HK-2 (cell line): Measurements from ENCODE around the gene RAB13.

Source experiments
- DNase-seq: peaks from one replicate; pipeline ENCODE4 v3.0.0-alpha.2; 2018; ENCODE audit not compliant: unreplicated experiment

The RAB13 gene

DNA sequence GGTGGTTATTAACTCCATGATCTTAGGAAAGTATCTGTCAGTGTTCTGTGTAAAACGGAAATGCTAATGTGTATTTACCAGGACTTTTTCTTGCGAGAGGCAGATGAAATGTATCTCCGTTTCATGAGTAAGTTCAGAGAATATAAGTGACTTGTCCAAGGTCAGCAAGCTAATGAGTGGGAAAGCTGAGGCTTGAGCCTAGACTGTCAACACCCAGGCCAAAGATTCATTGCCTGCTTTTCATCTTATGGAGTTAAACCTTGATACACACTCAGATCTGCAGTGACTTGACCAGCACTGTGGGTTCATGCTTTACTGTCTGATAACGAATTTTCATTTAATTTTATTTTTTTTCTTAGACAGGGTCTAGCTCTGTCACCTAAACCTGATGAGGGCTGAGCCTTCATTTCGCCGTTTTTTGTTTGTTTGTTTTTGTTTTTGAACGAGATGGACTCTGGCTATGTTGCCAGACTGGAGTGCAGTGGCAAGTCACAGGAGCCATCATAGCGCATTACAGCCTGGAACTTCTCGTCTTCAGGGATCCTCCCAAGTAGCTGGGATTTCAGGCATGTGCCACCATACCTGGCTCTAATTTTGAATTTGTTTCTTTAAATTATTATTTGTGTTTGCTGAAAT lies 7.7 kb downstream of the RAB13 start:
- no peak for DNase-seq

DNA sequence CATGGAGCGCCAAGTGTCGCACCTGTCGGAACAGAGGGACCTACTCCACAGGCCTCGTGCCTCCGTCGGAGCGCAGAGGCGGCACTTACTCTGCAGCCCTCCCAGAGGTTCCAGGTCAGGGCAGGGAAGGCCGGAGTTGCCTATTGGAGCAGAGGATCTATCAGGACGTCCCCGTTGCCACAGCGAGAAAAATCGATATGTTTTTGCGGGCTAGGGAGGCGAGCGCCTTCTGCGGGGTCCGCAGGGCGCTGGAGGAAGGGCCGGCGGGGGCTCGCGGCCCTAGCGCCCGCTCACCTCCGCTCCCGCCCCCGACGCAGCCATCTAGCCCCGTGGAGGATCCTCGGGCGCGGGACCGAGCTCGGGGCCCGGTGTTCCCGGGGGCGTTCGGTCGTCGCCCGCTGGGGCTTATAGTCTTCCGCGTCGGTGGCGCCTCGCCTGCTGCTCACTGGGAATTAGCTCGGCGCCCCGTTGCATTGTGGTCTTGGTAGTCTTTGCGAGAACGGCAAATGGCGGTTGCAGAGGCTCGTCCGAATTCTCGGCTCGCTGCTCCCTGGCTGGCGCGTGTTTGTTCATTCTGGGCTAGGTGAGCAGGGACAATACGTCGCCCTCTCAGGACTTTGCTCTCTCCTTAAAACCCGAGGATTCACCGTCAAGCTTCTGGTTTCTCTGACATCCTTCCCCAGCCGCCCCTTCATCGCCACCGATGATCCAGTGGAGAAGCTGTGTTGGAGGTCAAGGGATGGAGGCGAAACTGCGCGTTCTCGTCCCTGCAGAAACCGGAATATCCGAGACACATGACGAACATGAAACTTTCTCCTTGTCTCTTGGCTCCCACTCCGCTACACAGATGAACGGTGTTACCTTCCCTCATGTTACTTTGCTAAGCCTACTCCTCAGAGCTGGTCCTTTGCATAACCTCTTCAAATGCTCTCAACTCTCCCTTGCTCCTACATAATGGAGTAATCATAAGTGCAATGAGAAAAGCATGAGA lies 8.6 kb downstream of the RAB13 start, which contains the start of gene JTB:
Gene JTB, minus strand, starts transcription at position 425 of the 991 bp plus-strand sequence. Its CDS starts 422 bp downstream, at position 3.
- DNase-seq, result peak; percentile 80

DNA sequence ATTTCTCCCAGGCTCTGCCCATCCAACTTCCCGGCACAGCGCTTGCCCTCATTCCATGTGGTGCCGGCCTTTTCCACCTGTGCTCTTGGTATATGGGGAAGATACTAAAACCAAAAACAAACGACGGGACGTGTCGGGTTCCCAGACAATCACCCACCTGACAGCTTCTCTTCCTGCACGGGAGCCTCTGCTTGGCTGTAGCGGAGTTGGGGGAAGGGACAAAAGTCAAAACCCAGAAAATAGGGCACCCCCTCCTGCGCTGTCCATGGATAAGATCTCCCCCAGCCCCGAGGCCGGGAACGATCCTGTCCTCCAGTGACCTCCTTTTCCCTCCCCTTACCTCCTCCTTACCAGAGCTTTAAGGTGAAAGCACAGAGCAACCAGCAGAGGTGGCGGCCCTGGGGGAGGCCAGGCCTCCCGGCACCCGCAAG lies 9.3 kb downstream of the RAB13 start:
- no peak for DNase-seq

DNA sequence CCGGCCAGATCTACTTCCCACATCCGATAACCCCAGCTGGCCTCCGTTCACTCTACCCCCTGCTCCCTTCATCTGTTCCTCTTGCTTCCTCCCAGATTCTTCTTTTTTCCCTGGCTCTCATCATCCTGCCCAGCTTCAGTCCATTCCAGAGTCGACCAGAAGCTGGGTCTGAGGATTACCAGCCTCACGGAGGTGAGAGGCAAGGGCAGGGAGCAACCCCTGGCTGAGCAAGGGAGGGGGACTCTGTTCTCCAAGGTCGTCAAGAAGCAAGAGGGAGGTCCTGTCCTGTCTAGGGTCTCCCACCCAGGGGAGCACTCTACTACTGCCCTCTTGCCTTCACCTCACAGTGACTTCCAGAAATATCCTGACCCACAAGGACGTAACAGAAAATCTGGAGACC lies 12.6 kb downstream of the RAB13 start:
- no peak for DNase-seq

DNA sequence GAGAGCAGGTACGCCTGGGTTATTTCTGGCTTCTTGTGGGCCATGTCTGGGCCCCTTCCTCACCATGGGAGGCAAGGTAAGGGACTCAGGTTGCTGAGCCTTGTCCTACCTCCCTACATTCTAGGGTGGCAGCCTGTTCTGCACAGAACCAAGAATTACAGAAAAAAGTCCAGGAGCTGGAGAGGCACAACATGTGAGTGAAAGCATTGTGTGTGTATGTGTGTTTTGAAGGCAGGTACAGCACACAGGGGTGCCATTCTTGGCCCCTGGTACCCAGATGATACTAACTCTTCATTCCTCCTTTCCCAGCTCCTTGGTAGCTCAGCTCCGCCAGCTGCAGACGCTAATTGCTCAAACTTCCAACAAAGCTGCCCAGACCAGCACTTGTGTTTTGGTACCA lies 13.1 kb downstream of the RAB13 start:
- DNase-seq, result no peak

DNA sequence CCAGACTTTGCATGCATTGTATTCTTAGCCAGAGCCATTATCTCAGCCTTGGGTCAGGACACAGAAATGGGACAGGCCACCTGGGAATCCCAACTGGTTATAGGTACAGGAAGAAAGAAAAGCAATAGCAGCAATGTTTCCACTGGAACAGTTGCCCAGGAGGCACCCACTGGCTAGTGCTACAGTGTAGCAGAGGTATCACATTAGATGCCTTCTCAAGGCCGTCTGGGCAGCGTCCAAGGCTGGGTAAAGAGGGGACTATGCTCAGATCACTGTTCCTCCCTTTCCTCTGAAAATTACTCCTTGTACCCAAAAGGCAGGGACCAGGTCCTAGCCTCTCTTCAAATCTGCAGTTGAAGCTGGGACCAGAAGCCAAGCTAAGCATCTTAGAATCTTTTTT lies 15.8 kb downstream of the RAB13 start:
- DNase-seq, result no peak

DNA sequence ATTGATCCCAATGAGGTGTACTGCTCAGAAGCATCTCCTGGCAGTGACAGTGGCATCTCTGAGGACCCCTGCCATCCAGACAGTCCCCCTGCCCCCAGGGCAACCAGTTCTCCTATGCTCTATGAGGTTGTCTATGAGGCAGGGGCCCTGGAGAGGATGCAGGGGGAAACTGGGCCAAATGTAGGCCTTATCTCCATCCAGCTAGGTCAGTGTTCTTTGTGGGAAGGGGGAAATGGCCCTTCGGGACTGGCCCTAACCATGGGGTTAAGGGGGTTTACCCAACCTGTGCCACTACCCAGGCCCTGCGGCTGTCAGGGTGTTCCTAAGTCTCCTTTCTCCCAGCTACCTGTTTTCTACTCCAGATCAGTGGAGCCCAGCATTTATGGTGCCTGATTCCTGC lies 17.2 kb downstream of the RAB13 start:
- DNase-seq, result no peak

DNA sequence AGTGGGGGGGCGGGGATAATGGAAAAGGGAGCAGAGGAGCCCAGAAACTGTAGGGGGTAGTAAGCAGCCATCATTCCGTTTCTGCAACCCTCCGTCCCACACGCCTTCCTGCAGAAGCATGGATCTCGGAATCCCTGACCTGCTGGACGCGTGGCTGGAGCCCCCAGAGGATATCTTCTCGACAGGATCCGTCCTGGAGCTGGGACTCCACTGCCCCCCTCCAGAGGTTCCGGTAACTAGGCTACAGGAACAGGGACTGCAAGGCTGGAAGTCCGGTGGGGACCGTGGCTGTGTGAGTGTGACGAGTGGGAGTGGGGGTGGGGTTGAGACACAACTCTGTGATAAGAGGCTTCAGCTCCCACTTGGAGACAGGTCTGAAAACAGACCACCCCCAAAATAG lies 17.7 kb downstream of the RAB13 start:
- DNase-seq, result no peak

DNA sequence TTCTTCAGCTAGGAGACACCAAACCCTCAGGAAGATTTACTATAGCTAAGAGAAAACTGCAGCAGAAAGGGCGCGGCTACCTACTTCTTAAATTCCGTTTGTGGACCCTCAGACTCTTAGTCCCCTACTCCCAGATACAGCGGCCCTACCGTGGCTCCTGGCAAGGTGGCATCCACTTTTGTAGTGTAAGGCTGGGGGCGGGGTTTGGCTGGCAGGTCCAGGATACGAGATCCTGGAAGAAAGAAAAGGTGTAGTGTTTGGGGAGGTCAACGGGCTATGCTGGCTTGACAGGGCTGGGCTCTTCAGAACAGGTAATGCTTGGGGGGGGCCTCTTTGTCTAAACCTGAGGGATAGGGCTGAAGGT lies 18.2 kb downstream of the RAB13 start:
- no peak for DNase-seq

DNA sequence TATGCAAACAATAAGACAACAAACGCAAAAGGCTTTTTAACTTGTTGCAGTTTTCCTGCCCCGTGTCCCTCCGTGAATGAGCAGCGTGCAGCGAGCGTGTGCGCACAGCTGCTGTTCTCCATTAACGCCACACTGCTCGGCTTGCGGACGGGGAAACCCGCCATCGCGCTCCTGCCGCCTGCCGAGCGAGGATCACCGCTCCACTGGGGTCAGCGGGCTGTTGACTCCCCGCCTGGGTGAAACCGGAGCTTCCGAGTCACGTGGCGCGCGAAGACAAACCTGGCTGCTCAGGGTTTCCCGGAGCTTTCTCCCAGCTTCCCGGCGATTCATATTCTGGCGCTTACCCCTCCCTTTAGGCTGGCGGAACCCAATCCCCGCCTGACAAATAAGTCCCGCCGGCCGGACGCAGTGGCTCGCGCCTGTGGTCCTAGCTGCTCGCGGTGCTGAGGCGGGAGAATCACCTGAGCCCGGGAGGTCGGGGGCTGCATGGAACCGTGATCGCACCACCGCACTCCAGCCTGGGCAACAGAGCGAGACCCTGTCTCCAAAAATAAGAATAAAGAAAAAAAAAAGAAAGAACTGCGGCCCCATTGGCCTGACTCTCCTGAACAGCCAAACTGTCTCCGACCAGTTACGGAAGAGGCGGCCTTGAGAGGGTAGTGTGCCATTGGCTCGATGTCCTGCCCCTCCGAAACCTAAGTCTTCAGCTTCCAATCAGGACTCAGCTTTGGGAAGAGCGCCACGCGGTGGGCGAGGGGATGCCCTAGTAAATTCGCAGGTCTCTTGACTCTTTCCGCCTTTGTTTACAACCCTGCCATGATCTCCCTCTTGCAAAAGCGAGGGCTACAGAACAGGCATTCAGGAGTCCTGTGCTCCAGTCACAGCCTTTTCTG lies 18.8 kb downstream of the RAB13 start, which contains the start of gene CREB3L4:
Gene CREB3L4, plus strand, starts transcription at position 796 of the 893 bp plus-strand sequence. CDS start 624 bp downstream, outside the sequence.
- DNase-seq, result peak; percentile 94

DNA sequence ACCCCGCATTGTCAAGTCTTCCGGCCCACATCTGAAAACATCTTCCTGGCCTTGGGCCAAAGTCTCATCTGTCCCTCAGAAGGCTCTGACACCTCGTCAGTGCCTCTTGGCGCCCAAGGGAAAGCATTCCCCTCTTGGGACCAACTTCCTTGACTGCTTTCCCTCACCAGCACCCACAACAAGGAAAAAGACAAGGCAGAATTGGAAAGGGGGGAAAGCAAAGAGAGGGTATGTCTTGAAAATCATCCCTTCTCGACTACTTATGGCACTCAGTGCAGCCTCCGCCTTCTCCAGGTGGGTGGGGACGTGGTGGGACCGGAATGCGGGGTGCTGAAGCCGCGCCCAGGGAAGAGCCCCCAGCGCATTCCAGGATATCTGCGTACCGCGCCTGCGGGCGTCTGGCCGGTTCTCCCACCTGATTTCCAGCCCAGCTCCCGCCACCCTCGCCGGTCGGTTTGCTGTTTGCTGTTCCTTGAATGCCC lies 22.2 kb downstream of the RAB13 start:
- DNase-seq, result peak; percentile 82

DNA sequence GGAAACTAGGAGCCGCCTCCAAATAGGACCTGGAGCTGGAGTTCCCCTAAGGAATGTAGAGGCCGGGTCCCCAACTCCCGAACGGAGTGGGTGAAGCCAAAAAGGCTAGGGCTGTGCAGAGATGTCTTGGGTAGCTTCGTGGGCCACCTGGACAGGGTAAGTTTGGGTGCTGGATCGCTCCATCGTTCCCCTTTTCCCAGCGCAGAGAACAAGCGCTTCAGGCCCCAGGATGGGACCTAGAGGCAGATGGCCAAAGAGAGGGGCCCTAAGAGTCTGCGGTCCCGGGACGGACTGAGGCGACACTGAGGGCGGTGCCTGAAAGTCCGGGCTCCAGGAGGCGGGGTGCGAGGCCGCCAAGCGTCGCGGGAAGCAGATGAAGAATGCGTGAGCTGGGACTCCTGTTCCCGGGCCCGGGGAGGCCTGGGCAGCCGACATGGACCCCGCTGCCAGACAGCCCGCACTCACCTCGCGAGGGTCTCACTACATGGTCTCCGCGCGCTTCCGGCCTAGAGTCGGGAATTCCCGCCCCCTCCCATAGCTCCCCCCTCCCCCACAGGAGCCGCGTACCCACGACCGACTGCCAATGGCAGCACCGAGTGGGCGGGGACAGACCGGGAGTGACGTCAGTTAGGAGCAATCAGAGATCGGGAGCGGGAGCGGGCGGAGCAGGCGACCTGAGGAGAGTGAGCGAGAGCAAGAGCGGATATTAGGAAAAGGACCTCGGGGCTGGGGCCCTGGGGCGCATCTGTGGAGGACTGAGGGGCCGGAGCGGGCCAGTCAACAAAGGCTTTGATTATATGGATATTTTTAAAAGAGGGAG lies 22.9 kb downstream of the RAB13 start, which contains the start of gene SLC39A1:
Gene SLC39A1, minus strand, starts transcription at position 508 of the 820 bp plus-strand sequence. CDS start 822 bp downstream, outside the sequence.
- peak; percentile 99 for DNase-seq

DNA sequence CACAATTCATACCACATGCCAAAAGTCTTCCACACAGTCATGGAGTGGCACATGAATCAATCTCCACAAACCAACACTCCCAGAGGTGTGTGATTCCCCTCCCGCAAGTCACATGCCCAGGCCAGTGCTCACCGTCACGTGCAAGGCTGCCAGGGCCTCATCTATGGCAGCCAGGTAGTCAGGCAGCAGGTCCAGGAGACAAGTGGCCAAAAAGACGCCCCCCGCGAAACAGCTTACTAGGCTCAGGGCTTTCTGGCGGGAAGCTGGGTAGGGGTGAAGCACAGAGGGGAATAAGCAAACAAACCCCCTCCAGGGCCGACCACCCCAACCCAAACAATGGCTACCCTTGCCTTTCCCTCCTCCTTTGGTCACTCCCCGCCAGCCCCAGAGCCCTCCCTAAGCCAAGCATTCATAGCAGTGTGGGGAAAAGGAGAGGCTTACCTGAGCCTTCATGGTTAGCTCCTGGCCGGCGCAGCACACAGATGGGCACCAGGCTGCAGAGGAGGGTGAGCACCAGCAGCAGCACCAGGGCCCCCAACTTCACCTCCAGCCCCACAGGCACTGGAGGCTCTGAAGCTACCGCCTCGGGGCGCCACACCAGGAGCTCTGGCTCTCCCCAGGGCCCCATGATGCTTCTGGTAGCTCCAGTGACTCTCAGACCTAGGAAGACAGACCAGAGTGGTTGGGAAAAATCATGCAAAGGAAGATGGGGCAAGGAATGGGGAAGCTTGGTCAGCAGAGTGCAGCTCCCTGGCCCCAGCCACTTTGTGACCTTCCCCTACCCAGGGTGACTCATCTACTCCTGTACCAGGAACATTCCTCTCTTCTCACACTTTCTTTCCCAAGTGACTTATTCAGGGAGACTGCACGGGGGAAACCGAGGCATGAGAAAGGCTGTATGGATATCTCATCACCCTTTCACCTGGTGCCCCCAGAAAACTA lies 23.8 kb downstream of the RAB13 start:
- DNase-seq, result peak; percentile 66

DNA sequence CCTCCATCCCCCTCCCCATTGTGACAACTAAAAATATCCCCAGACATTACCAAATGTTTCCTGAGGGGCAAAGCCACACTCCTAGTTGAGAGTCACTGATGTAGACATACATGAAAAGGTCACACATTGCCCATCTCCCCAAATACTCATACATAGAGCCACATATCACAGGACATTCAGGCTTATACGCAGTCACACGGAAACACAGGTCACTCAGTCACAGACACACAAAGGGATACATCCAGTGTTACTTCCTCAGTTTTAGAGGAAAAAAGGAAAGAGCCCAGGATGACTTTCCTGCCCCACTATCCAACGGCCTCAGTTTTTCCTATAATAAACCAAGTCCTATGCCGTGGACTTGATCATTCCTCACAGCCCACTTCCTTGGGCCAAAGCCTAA lies 24.7 kb downstream of the RAB13 start:
- DNase-seq, result no peak

DNA sequence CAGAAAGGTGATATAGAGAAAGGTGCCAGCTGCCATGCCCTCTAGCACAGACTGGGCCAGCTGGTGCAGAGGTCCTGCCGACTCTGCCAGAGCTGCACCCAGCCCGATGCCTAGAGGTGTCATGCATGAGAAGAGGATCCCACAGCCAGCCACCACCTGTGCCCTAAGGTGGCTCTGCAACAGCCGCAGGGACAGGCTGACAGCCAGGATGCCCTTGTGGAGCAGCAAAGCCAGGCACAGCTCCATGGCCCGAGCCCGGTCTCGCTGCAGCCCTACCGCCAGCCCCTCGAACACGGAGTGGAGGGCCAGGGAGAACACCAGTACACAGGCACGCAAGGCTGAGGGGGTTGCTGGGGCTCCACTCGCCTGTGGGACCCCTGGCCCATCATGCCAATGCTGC lies 25.9 kb downstream of the RAB13 start:
- no peak for DNase-seq

DNA sequence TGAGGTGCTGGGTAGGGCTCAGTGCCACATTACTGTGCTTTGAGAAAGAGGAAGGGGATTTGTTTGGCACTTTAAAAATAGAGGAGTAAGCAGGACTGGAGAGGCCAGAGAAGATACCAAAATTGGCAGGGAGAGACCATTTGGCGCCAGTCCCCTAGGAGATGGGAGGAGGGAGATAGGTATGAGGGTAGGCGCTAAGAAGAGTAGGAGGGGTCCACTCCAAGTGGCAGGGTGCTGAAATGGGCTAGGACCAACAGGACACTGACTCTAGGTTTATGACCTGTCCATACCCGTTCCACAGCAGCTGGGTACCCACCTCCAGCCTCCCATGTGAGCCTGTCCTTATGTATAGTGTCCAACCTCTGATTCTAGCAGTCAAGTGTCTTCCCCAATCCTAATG lies 26.7 kb downstream of the RAB13 start:
- no peak for DNase-seq

DNA sequence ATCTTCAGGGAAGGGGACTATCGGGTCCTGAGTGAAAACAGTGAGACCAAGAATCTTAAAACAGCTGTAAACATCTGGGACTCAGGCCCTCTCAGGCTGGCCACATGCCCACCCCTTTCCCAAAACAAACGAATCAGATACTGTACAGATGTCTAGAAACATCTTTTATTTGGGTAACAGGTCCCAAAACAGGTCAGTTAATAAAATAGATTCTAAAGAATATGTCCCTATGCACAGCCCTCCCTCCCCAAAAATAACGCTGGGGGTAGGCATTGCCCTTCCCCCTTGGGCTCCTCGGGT lies 27.2 kb downstream of the RAB13 start:
- no peak for DNase-seq

DNA sequence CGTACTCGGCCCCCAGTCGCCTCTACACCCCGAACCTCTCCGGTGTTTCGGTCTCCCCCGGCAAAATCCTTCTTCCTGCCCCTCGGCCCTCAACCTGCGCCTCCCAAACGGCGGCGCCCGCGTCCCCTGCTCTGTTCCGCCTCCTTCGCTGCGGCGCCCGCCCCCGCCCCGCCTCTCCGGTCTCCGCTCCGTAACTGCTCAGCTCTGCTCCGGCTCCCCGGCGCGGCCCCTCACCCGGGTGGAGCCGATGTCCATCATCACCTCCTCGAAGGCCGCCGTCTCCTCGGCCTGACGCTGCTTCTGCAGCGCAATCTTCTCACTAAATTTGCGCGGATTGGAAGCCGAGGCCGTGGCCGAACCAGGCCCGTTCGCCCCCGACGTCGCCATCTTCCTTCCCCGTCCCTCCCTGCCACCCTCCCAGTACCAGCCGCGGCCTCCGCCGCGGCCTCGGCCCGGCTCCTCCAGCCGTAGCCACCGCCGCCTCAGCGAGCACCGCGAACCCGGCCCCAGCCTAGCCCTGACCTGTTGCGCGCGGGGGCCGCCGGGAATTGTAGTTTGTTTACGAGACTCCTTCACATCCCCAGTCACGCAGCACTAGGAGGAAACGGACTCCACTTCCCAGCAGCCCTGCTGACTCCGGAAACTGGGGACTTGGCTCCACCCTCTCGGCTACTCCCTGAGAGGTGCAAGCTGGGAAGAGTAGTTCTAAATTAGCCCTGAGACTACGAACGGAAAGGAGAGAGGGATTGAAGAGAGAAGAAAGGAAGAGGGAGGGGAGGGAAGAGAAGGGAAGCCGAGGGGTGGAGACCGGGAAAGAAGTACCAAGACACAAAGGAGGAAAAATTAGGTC lies 27.8 kb downstream of the RAB13 start, which contains the start of gene CRTC2:
Gene CRTC2, minus strand, starts transcription at position 502 of the 850 bp plus-strand sequence. Its CDS starts 115 bp downstream, at position 387.
- DNase-seq, result peak; percentile 98

DNA sequence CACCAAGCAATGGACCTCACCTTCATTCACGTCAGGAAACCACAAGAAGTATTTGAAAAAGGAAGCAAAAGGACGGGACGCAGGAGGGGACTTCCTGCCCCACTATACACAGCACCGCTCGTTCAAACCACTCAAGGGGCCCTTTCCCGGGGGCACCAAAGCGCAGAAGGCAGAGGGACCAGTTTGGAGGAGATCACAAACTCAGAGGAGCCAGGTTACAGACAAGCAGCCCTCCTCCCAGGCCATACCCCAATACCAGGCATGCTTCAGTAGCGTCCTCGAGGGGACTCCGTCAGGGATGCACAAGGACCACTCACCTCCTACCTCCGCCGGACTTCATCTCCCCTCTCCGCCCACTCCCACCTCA lies 28.4 kb downstream of the RAB13 start:
- no peak for DNase-seq
